GM12801 (cell line): ENCODE measurements around the gene PAX1.

Source experiments
- TF ChIP-seq, protein P1 (sequence below): IDR thresholded peaks from one replicate; pipeline ENCODE4 v1.5.1; 2011; ENCODE audit warnings: control low read depth; ENCODE audit not compliant: insufficient read length; ENCODE audit errors: extremely low read depth

Gene PAX1

GRCh38 chr20:21704408-21705385 is 767 bp upstream of the PAX1 start:
- TF ChIP-seq, protein P1, sequence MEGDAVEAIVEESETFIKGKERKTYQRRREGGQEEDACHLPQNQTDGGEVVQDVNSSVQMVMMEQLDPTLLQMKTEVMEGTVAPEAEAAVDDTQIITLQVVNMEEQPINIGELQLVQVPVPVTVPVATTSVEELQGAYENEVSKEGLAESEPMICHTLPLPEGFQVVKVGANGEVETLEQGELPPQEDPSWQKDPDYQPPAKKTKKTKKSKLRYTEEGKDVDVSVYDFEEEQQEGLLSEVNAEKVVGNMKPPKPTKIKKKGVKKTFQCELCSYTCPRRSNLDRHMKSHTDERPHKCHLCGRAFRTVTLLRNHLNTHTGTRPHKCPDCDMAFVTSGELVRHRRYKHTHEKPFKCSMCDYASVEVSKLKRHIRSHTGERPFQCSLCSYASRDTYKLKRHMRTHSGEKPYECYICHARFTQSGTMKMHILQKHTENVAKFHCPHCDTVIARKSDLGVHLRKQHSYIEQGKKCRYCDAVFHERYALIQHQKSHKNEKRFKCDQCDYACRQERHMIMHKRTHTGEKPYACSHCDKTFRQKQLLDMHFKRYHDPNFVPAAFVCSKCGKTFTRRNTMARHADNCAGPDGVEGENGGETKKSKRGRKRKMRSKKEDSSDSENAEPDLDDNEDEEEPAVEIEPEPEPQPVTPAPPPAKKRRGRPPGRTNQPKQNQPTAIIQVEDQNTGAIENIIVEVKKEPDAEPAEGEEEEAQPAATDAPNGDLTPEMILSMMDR = no peak

DNA sequence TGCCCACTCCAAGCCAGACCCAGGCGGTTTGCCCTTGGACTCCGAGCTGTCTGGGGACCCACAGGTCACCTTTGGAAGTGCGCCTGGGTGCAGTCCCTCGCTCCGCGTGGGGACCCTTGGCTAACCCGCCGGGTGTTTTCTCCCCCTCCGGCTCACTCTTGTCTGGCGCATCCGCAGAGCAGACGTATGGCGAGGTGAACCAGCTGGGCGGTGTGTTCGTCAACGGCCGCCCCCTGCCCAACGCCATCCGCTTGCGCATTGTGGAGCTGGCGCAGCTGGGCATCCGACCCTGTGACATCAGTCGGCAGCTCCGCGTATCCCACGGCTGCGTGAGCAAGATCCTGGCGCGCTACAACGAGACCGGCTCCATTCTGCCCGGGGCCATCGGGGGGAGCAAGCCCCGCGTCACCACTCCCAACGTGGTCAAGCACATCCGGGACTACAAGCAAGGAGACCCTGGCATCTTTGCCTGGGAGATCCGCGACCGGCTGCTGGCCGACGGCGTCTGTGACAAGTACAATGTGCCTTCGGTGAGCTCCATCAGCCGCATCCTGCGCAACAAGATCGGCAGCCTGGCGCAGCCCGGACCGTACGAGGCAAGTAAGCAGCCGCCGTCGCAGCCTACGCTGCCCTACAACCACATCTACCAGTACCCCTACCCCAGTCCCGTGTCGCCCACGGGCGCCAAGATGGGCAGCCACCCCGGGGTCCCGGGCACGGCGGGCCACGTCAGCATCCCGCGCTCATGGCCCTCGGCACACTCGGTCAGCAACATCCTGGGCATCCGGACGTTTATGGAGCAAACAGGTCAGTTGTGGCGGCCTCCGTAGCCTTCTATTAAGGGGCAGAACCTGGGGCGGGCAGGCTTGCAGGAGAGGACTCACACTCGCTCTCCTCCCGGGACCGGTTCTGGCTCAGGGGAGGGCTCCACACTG is 1.1 kb downstream of the PAX1 start:
- TF ChIP-seq, protein P1 = no peak

DNA sequence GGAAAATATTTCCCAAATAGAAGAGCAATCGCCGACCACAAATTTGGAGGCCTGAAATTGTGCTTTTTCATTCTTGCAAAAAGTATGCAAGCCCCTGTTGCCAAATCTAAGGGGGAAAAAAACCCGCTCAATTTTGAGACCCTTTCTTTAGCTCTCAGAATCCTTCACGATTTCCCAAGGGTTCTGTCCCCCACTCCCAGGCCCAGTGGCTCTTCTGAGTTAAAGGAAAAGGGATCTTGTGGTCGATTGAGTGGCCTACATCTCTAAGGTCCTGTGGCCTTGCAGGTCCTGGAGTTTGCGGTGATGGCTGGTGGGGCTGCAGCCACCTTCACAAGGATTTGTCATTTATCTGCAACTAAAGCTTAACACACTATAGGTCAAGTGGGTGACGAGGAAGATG is 1.8 kb downstream of the PAX1 start:
- TF ChIP-seq, protein P1 = no peak

DNA sequence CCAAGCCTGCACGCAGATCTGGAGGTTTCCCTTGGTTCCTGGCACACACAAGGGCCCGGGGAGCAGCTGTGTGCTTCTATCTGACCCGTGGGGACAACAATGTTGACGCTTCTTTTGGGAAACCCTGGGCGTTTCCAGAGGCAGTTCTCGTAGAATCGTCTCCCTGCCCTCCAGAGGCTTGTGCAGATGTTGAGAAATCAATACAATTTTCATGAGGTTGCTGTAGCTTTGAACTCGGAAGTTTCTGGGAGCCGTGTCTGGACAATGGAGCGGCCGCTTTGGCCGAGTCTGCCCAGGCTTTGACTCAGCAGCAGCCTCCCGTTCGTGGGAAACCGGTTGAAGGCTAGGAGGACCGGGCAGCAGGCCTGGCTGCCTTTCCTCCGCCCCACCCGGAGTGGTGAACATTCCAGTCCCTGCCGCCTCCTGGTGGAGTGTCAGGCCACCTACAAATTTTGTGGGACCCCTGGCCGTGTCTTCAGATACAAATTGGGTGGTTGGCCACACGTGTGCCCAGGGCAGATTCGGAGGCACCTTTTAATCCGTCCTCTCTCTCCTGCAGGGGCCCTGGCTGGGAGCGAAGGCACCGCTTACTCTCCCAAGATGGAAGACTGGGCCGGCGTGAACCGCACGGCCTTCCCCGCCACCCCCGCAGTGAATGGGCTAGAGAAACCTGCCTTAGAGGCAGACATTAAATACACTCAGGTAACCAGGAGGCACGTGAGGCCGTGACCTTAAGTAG is 2.7 kb downstream of the PAX1 start:
- TF ChIP-seq, protein P1 = no peak

DNA sequence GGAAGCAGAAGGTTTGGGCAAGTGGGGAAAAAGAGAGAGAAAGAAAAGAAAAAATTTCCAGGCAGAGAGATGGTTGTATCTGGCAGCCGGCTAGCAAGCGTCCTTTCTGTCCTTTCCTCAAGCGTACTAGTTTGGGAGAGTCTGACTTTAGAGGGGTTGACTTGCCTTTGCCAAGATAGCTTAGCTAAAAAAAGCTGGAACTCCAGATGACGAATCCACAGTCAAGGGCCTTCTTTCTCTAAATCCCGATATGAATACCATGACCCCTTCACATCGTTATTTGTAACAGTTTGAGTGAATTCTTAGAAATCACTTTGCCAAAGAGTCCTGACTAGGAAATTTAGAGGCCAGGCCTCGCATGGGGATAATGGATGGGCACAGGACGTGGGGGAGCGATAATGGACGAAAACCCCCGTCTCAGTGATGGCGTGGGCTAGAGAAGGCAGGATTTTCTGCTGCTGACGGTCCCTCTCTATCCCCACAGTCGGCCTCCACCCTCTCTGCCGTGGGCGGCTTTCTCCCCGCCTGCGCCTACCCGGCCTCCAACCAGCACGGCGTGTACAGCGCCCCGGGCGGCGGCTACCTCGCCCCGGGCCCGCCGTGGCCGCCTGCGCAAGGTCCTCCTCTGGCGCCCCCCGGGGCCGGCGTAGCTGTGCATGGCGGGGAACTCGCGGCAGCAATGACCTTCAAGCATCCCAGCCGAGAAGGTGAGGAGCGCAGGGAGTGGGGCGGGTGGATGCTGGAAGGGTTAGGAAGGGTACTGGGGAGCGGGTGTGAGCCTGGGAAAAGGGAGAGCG is 3.5 kb downstream of the PAX1 start:
- TF ChIP-seq, protein P1 = no peak

GRCh38 chr20:21709535-21709904 is 4.1 kb downstream of the PAX1 start:
- TF ChIP-seq, protein P1 = no peak
